ENCODE measurements around the gene AQP7.
"Not testable (repeated sequence)": the region's sequence is repeated elsewhere in the genome, so short reads cannot be mapped to it uniquely, and the experiment has no call there.

GRCh38 chr9:33358641-33359040, 43.7 kb downstream of the AQP7 start:
- not testable (repeated sequence) for TF ChIP-seq BACH2 (CRISPR knock-in tag; IDR thresholded peaks at IDR 0.05; ENCODE audit: borderline replicate concordance); PPARA (CRISPR knock-in tag; IDR thresholded peaks at IDR 0.05; ENCODE audit: borderline replicate concordance); POU6F1 (CRISPR knock-in tag; IDR thresholded peaks at IDR 0.05; ENCODE audit: borderline replicate concordance, low read depth); TSHZ2 (CRISPR knock-in tag; IDR thresholded peaks at IDR 0.05); ZFP3 (CRISPR knock-in tag; IDR thresholded peaks at IDR 0.05); PATZ1 (CRISPR knock-in tag; IDR thresholded peaks at IDR 0.05; ENCODE audit: borderline replicate concordance); ESRRG (CRISPR knock-in tag; IDR thresholded peaks at IDR 0.05); ZFP30 (CRISPR knock-in tag; IDR thresholded peaks at IDR 0.05); GLIS3 (CRISPR knock-in tag; IDR thresholded peaks at IDR 0.05); TOX (CRISPR knock-in tag; IDR thresholded peaks at IDR 0.05; ENCODE audit: borderline replicate concordance); ARNTL (CRISPR knock-in tag; IDR thresholded peaks at IDR 0.05; ENCODE audit: borderline replicate concordance, low read depth); CSDC2 (CRISPR knock-in tag; IDR thresholded peaks at IDR 0.05); RARB (CRISPR knock-in tag; IDR thresholded peaks at IDR 0.05); SNAI2 (CRISPR knock-in tag; IDR thresholded peaks at IDR 0.05)
